ENCODE results near the gene CLEC1B. TPM values are rescaled to one million over a fixed set of nuclear protein-coding genes. Genes with fewer than 3 reads are reported as not detected.
"Not testable (repeated sequence)": the region's sequence is repeated elsewhere in the genome, so short reads cannot be mapped to it uniquely, and the experiment has no call there.

Gene CLEC1B
- total RNA-seq, 1 donor from 2014 or later: not detected

DNA sequence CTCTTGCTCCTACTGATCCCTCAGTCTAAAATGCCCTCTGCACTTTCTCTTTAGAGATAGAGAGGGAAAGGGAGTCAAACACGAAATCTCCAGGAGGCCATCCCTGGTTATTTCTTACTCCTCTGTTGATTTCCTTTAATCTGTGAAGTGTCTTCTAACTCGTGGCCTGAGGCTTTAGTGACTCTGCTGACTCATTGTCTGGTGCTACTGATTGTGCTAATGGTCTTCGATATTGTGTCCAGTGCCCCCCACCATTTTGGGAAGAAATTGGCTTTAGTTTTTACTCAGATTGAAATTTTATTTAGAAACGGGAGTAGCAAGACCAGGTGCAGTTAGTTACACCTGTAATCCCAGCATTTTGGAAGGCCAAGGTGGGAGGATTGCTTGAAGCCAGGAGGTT is 32.4 kb upstream of the CLEC1B start:
- Mint-ChIP-seq H3K36me3 (ENCODE audit: low read depth) (no peaks in the 10 kb centered on the region), H3K27me3 (ENCODE audit: low read depth) (no peaks in the 10 kb centered on the region), H3K4me3 (no peak overlapping the region), H3K4me1 (no peaks in the 10 kb centered on the region), H3K9me3 (no peaks in the 10 kb centered on the region), H3K27ac (ENCODE audit: unreplicated experiment) (no peak overlapping the region)
- DNase-seq (ENCODE audit: low read depth, low spot score): no peak
- TF ChIP-seq, protein P1, sequence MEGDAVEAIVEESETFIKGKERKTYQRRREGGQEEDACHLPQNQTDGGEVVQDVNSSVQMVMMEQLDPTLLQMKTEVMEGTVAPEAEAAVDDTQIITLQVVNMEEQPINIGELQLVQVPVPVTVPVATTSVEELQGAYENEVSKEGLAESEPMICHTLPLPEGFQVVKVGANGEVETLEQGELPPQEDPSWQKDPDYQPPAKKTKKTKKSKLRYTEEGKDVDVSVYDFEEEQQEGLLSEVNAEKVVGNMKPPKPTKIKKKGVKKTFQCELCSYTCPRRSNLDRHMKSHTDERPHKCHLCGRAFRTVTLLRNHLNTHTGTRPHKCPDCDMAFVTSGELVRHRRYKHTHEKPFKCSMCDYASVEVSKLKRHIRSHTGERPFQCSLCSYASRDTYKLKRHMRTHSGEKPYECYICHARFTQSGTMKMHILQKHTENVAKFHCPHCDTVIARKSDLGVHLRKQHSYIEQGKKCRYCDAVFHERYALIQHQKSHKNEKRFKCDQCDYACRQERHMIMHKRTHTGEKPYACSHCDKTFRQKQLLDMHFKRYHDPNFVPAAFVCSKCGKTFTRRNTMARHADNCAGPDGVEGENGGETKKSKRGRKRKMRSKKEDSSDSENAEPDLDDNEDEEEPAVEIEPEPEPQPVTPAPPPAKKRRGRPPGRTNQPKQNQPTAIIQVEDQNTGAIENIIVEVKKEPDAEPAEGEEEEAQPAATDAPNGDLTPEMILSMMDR (conservative IDR thresholded peaks at IDR 0.05): no peak

GRCh38 chr12:10030446-10030845 is 31.5 kb upstream of the CLEC1B start, which contains the start of gene CLEC9A:
Gene CLEC9A (plus strand): TSS chr12:10030682. CDS start chr12:10052688, 22,006 bp downstream.
- H3K27me3 Mint-ChIP-seq (ENCODE audit: low read depth): no peaks in the 10 kb centered on the region
- TF ChIP-seq, protein P1 (conservative IDR thresholded peaks at IDR 0.05): no peak
- DNase-seq (ENCODE audit: low read depth, low spot score): no peak
- no peaks in the 10 kb centered on the region for H3K4me1 Mint-ChIP-seq
- H3K36me3 Mint-ChIP-seq (ENCODE audit: low read depth): no peaks in the 10 kb centered on the region
- H3K9me3 Mint-ChIP-seq: no peaks in the 10 kb centered on the region
- H3K4me3 Mint-ChIP-seq: no peak within 1 kb of the TSS
- H3K27ac Mint-ChIP-seq (ENCODE audit: unreplicated experiment): no peak within 1 kb of the TSS

DNA sequence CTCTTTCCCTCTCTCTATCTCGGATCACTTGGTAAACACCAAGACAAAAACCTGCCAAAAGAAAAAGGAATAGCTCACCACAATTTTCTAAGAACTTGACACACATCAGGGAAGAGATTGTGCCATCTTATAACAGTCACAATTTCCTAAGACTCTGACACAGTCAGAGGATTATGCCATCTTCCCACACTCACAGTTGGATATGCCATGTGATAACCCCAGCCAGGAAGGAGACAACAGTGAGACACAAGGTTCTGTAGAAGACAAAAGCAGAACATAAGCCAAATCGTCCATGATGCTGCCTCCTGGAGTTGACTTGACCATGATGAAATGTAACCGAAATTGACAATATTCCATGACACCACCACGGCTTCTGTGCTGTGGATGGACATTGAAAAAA is 28.8 kb upstream of the CLEC1B start:
- Mint-ChIP-seq H3K9me3 (peaks cover 3% of the 10 kb centered on the region), H3K36me3 (ENCODE audit: low read depth) (no peaks in the 10 kb centered on the region), H3K4me1 (no peaks in the 10 kb centered on the region), H3K4me3 (no peak overlapping the region), H3K27ac (ENCODE audit: unreplicated experiment) (no peak overlapping the region), H3K27me3 (ENCODE audit: low read depth) (no peaks in the 10 kb centered on the region)
- TF ChIP-seq, protein P1 (conservative IDR thresholded peaks at IDR 0.05): no peak
- DNase-seq (ENCODE audit: low read depth, low spot score): no peak

- no peaks in the 10 kb centered on the region for H3K4me1 Mint-ChIP-seq
- H3K4me3 Mint-ChIP-seq: no peak overlapping the region
- DNase-seq (ENCODE audit: low read depth, low spot score): no peak
- TF ChIP-seq, protein P1 (conservative IDR thresholded peaks at IDR 0.05): no peak
- peaks cover 3% of the 10 kb centered on the region for H3K9me3 Mint-ChIP-seq
- H3K27ac Mint-ChIP-seq (ENCODE audit: unreplicated experiment): no peak overlapping the region
- H3K36me3 Mint-ChIP-seq (ENCODE audit: low read depth): no peaks in the 10 kb centered on the region
- H3K27me3 Mint-ChIP-seq (ENCODE audit: low read depth): no peaks in the 10 kb centered on the region
These were observed 28.4 kb upstream of the CLEC1B start for GRCh38 chr12:10027311-10027710.

DNA sequence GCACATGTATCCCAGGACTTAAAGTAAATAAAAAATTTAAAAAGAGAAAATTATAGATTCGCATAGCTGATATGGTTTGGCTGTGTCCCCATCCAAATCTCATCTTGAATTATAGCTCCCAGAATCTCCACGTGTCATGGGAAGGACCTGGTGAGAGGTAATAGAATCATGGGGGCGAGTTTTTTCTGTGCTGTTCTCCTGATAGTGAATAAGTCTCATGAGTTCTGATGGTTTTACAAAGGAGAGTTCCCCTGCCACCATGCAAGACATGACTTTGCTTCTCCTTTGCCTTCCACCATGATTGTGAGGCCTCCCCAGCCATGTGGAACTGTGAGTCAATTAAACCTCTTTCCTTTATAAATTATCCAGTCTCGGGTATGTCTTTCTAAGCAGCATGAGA is 27.7 kb upstream of the CLEC1B start:
- not testable (repeated sequence) for H3K9me3 Mint-ChIP-seq; H3K4me3 Mint-ChIP-seq; H3K27ac Mint-ChIP-seq (ENCODE audit: unreplicated experiment); H3K36me3 Mint-ChIP-seq (ENCODE audit: low read depth); H3K27me3 Mint-ChIP-seq (ENCODE audit: low read depth); H3K4me1 Mint-ChIP-seq; DNase-seq (ENCODE audit: low read depth, low spot score)

DNA sequence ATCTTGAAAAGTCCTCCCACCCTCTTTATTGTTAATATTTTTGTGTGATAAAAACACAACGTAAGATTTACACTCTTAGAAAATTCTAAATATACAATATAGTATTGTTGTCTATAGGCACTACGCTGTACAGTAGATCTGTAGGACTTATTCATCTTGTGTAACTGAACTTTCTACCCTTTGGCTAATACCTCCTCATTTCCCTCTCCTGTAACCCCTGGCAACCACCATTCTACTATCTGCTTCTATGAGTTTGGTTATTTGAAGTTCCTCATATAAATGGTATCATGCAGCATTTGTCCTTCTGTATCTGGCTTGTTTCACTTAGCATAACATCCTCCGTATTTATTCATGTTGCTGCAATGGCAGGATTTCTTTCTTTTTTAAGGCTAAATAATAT is 26.3 kb upstream of the CLEC1B start:
- no peak overlapping the region for H3K27ac Mint-ChIP-seq (ENCODE audit: unreplicated experiment)
- DNase-seq (ENCODE audit: low read depth, low spot score): no peak
- H3K4me3 Mint-ChIP-seq: no peak overlapping the region
- peaks cover 3% of the 10 kb centered on the region for H3K9me3 Mint-ChIP-seq
- TF ChIP-seq, protein P1 (conservative IDR thresholded peaks at IDR 0.05): no peak
- H3K36me3 Mint-ChIP-seq (ENCODE audit: low read depth): no peaks in the 10 kb centered on the region
- no peaks in the 10 kb centered on the region for H3K27me3 Mint-ChIP-seq (ENCODE audit: low read depth)
- H3K4me1 Mint-ChIP-seq: no peaks in the 10 kb centered on the region

Data from neural crest cell (in vitro differentiated cells).